Skeletal muscle tissue (tissue), 4 donors: ENCODE results near the gene PPP1R2. TPM values are rescaled to one million over a fixed set of nuclear protein-coding genes. Genes with fewer than 3 reads are reported as not detected.

Experiments
- H3K27ac ChIP-seq: one replicate; pipeline ENCODE4 v1.7.0; 2013; ENCODE audit warnings: mild to moderate bottlenecking, low read depth, low read length, inconsistent platforms
- H3K27me3 ChIP-seq, 3 donors: one replicate each; pipeline ENCODE4 v1.7.0; 2013; ENCODE audit warnings: low read length in 3 of 3; ENCODE audit not compliant: control insufficient read depth in 3 of 3, insufficient read depth in 3 of 3
- H3K36me3 ChIP-seq, 3 donors: one replicate each; pipeline ENCODE4 v1.7.0; 2013; ENCODE audit warnings: low read length in 3 of 3; ENCODE audit not compliant: control insufficient read depth in 3 of 3, insufficient read depth in 3 of 3
- H3K4me1 ChIP-seq, 3 donors: one replicate each; pipeline ENCODE4 v1.7.0; 2013; ENCODE audit warnings: low read length in 3 of 3, mild to moderate bottlenecking in 3 of 3; ENCODE audit not compliant: control insufficient read depth in 3 of 3, insufficient read depth in 3 of 3
- H3K4me3 ChIP-seq, 3 donors: one replicate each; pipeline ENCODE4 v1.7.0; 2013; ENCODE audit warnings: low read length in 3 of 3
- H3K9ac ChIP-seq, 3 donors: one replicate each; pipeline ENCODE4 v1.7.0; 2013; ENCODE audit warnings: low read length in 3 of 3, mild to moderate bottlenecking in 3 of 3, moderate library complexity in 2 of 3, low read depth in 1 of 3
- H3K9me3 ChIP-seq, 3 donors: one replicate each; pipeline ENCODE4 v1.7.0; 2013; ENCODE audit warnings: low read length in 3 of 3; ENCODE audit not compliant: control insufficient read depth in 3 of 3
- total RNA-seq: library from RNA; depleted of rRNA; stranded (reverse); fragments of >200 nt; gene quantifications from one replicate; pipeline ENCODE4 v1.2.3, GENCODE V29; 2014
- donor health status: Osteomylitis.

Gene PPP1R2
- total RNA-seq, 1 donor from 2014 or later: 42.8 TPM

DNA sequence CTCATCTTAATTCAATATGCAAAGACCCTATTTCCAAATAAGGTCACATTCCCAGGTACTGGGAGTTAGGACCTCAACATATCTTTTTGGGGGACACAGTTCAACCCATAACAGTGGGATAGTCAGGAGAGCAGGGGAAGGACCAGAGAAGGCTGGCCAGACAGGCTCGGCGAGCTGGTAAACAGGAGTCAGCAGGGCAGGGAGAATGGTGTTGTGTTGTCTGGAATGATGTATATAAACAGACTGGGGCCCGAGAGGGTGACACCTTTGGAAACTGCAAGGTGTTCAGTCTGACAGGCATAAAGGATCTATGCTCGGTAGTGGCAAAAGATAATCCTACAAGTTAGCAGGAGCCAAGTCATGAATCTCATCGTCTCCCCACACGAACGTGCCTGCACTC is 10.1 kb upstream of the PPP1R2 start:
- Histone ChIP-seq H3K27ac (no peak overlapping the region), H3K9ac (peak overlapping the region in 1 of 3 donors; percentile 11), H3K36me3 (no peaks in the 10 kb centered on the region), H3K27me3 (no peaks in the 10 kb centered on the region), H3K4me1 (peaks cover 10 to 22% (median 22%) of the 10 kb centered on the region in 3 donors), H3K4me3 (no peak overlapping the region), H3K9me3 (no peaks in the 10 kb centered on the region)

DNA sequence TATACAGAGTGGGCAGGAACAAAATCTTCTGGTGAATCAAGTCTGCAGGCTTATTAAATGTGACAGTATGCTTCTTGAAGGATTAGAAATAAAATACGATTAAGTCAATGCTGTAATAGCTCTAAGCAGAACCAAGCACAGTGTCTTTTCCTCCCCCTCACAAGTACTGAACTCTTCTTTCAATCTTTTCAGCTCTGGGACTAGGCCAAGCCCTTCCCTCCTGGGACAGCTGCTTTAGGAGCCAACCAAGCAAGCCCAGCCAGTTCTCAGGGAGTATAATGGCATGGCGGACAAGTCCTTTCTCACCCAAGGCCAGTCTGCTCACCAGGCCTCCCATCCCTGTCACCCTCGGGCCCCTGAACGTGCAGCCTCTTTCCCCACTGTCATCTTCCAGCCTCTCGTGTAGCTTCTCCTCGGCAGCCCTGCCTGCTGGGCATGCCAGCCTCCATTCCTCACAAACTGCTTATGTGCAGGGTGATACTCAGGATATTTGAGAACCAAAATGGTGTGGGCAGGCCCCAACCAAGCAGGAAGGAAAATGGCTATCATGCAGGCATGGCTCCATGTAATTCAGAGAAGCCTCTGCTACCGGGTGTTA is 8.4 kb upstream of the PPP1R2 start:
- H3K27ac ChIP-seq: no peak overlapping the region

DNA sequence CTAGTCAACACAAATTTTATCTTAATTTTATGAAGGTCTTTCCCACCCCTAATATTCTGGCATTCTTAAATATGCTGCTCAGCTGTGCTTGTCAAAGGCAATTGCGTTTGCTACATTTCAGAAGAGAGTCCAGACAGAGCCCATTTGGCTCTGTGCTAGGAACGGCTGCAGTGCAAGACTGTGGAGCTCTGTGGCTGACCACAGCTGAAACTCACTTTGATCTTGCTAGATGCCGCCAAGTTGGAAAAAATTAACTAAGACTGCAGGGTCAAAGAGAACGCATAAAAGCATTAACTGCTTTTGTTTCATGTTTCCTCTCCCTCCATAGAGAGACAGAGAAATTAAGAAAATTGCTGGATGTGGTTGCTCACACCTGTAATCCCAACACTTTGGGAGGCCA is 7.6 kb upstream of the PPP1R2 start:
- H3K27ac ChIP-seq: peak overlapping the region; percentile 12
- H3K4me3 ChIP-seq: no peak overlapping the region
- H3K9me3 ChIP-seq: no peaks in the 10 kb centered on the region
- H3K36me3 ChIP-seq: no peaks in the 10 kb centered on the region
- peaks cover 10 to 22% (median 20%) of the 10 kb centered on the region in 3 donors for H3K4me1 ChIP-seq
- no peaks in the 10 kb centered on the region for H3K27me3 ChIP-seq
- peak overlapping the region in 1 of 3 donors; percentile 51 for H3K9ac ChIP-seq

More for the DNA sequence above, 8.4 kb upstream of the PPP1R2 start:
- Histone ChIP-seq H3K27me3 (no peaks in the 10 kb centered on the region), H3K4me3 (peak overlapping the region in 1 of 3 donors; percentile 6), H3K36me3 (no peaks in the 10 kb centered on the region), H3K4me1 (peaks cover 7 to 20% (median 16%) of the 10 kb centered on the region in 3 donors), H3K9ac (peak overlapping the region in 2 of 3 donors; percentile 43 to 50), H3K9me3 (no peaks in the 10 kb centered on the region)

DNA sequence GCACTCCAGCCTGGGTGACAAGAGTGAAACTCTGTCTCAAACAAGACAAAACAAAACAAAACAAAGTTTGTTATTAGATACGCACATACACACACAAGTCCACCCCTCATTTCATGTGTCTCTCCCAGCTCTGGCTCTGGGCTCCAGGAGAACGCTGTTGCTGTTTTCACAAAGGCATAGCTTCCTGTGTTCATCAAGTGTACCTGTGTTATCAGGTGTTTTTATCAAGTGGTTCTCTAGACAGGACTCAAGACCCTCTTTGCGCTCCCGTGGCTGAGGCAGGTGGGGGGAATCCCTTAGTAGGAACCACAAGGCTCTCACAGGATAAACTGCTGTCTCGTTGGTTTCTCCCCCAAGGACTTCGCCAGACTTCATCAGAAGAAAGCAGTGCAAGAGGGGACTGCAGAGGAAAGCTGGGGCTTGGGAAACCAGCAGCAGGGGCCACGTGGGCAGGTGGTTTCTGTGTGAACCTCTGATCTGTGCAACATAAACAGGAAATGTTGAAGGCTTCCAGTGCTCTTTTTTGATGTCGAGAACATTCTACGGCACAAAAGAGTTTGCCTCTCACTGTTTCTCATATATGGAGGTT is 6.9 kb upstream of the PPP1R2 start:
- H3K27me3 ChIP-seq: no peaks in the 10 kb centered on the region
- H3K27ac ChIP-seq: no peak overlapping the region
- H3K4me1 ChIP-seq: peaks cover 10 to 22% (median 20%) of the 10 kb centered on the region in 3 donors
- H3K9ac ChIP-seq: no peak overlapping the region
- no peak overlapping the region for H3K4me3 ChIP-seq
- H3K36me3 ChIP-seq: no peaks in the 10 kb centered on the region
- H3K9me3 ChIP-seq: no peaks in the 10 kb centered on the region

DNA sequence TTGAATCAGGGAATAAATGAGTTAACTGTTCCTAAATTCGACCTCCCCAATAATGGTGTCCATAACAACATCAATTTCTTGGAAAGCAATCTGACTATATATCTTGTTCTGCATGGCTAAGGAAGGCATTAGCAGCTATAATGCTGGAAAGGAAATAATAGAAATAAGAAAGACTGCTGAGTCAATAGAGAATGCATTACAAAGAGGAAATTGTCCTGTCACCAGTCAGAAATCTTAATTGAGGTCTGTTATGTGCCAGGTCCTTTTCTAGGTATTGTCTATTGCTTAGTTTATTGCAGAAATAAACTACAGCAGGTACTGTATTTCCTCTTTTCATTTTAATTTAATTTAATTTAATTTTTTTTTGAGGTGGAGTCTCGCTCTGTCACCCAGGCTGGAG is 5.9 kb upstream of the PPP1R2 start:
- peaks cover 18 to 33% (median 26%) of the 10 kb centered on the region in 3 donors for H3K4me1 ChIP-seq
- H3K4me3 ChIP-seq: no peak overlapping the region
- H3K9me3 ChIP-seq: no peaks in the 10 kb centered on the region
- no peaks in the 10 kb centered on the region for H3K27me3 ChIP-seq
- no peaks in the 10 kb centered on the region for H3K36me3 ChIP-seq
- no peak overlapping the region for H3K9ac ChIP-seq
- H3K27ac ChIP-seq: no peak overlapping the region

DNA sequence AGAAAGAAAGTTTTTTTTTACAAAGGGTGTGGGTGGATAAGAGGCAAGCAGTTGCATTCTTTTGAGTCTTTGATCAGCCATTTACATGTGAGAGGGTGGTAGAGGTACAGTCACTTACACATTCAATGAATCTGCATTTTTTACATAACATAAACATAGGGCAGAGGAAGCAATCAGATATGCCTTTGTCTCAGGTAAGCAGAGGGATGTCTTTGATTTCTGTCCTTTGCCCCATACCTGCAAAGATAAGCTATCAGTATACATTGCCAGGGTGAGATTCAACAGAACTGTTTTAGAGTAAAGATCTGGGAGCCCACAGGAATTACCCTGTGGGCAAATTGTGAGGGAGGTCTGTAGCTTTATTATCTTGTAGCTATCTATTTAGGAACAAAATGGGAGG is 5.4 kb upstream of the PPP1R2 start:
- Histone ChIP-seq H3K36me3 (no peaks in the 10 kb centered on the region), H3K27me3 (no peaks in the 10 kb centered on the region), H3K9me3 (no peaks in the 10 kb centered on the region), H3K4me3 (no peak overlapping the region), H3K27ac (no peak overlapping the region), H3K9ac (no peak overlapping the region), H3K4me1 (peaks cover 22 to 37% (median 31%) of the 10 kb centered on the region in 3 donors)

DNA sequence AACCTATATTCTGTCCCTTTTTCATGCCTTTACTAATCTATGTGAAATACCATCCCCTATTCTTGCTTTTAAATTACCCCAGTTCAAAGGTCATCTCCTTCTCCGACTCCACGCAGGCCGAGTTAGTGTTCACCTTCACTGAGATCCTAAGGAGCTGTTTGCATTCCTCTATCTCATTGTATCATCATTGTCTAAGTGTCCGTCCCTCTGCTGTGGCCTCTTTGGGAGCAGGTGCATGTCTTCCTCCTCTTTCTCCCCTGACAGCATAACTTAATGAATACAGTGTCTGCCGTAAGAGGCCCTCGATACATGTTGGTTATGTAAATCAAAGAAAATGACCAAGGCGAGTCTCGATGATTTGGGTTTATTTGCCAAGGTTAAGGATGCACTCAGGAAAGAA is 4.9 kb upstream of the PPP1R2 start:
- Histone ChIP-seq H3K9ac (no peak overlapping the region), H3K4me1 (peaks cover 22 to 38% (median 33%) of the 10 kb centered on the region in 3 donors), H3K4me3 (no peak overlapping the region), H3K27me3 (no peaks in the 10 kb centered on the region), H3K36me3 (no peaks in the 10 kb centered on the region), H3K9me3 (no peaks in the 10 kb centered on the region), H3K27ac (no peak overlapping the region)

DNA sequence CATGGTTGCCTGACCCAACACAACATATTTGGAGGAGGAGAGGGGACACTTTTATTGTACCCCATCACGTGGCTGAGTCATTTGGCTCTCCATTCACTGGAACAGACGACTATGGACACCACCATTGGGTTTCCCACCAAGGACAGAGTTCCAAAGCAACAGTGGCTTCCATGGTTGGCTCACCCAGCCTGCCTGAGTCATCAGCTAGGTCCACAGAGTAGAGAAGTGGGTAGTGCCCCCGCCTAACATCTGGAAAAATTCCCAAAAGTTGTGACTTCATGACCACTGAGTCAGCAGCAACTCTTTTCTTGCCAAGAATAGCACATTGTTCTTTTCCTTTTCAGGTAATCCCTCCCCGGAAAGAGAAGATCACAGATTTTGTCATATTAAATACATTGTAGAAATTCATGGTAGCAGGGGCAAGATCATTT is 3.0 kb upstream of the PPP1R2 start:
- Histone ChIP-seq H3K36me3 (no peaks in the 10 kb centered on the region), H3K4me3 (no peak overlapping the region), H3K27me3 (no peaks in the 10 kb centered on the region), H3K9ac (no peak overlapping the region), H3K27ac (peak overlapping the region; percentile 20), H3K4me1 (peaks cover 22 to 41% (median 31%) of the 10 kb centered on the region in 3 donors), H3K9me3 (no peaks in the 10 kb centered on the region)

DNA sequence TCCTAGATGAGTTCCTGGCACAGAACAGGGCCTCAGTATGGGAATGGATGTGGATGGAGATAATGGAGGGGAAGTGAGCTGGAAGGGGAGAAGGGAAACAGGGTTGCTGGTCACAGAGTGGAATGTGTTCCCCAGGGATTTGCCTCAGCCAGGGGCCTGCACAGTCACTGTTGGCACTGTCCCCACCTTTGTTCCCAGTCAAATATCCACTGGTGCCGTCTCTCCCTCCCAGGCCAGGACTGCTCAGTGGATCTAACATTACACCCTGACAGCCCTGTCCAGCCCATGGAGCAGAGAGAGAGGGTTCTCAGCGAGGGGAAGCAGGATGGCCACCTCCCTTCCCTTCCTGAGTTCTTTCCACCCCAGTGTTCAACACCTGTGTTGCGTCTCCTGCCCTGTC is 1.5 kb upstream of the PPP1R2 start:
- Histone ChIP-seq H3K27me3 (no peaks in the 10 kb centered on the region), H3K4me1 (peaks cover 30 to 42% (median 40%) of the 10 kb centered on the region in 3 donors), H3K36me3 (no peaks in the 10 kb centered on the region), H3K9ac (peak overlapping the region in 2 of 3 donors; percentile 21 to 96), H3K4me3 (no peak overlapping the region), H3K9me3 (no peaks in the 10 kb centered on the region), H3K27ac (peak overlapping the region; percentile 95)

DNA sequence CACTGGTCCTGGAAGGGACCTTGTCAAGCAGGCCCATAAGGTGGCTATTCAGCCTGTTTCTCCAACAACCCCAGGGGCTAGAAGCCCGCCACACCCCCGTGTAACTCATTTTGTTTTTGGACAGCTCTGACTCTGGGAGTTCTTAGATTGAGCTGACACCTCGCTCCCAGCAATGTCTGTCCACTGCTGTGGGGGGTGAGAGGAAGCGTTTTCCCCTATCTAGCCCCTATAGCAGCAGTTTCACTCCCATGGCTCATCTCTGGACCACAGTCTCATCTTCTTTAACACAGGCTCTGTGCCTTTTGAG is 1.1 kb upstream of the PPP1R2 start:
- Histone ChIP-seq H3K9me3 (no peaks in the 10 kb centered on the region), H3K9ac (peak overlapping the region; percentile 71 to 96 (median 82)), H3K27ac (peak overlapping the region; percentile 95), H3K36me3 (no peaks in the 10 kb centered on the region), H3K4me1 (peaks cover 32 to 44% (median 43%) of the 10 kb centered on the region in 3 donors), H3K4me3 (peak overlapping the region; percentile 30 to 88 (median 82)), H3K27me3 (no peaks in the 10 kb centered on the region)
